Measurements from ENCODE around the gene CCK.

Gene CCK

DNA sequence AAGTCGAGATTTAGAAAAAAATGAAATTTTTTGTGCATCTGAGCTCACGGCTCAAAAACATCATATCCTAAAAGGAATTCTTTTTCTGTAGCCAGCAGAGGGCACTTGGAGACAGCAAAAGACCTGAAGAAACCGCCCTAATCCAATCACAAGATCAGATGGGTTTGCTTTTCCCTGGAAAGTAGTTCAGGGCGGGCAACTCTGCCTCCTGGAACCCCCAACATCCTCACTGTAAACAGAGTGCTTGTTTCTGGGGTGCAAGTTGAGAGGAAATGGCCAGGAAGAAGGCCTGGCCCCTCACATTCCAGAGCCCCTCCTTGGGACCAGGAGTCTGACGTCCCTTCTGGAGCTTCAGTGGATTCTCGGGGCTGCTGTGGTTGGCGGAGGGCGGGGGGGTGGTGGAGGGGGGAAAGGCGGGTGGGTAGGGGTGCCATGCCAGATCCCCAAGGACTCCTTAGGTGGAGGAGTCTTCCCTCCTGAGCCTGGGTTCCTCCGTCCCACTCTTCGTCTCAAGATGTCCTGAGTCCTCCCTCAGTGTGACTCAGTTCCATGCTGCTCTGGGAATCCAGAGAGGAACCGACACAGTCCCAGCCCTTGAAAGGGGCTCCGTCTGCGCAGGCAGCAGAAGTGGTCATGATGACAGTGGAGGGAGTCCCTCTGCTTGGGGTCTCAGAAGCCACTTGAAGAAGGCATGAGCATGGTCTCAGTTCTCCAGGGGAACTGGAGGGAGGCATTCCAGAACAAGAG, 35.9 kb downstream of the CCK start:
- intact Hi-C loops (cut with DNase I), result loop anchor here (5.0 to 10.0 kb wide), 2 partner anchors 212 to 305 kb away; no protein-coding TSS in a partner anchor
- DNase-seq, result peak in 18 of 42 donors; percentile 15 to 65 (median 46)

DNA sequence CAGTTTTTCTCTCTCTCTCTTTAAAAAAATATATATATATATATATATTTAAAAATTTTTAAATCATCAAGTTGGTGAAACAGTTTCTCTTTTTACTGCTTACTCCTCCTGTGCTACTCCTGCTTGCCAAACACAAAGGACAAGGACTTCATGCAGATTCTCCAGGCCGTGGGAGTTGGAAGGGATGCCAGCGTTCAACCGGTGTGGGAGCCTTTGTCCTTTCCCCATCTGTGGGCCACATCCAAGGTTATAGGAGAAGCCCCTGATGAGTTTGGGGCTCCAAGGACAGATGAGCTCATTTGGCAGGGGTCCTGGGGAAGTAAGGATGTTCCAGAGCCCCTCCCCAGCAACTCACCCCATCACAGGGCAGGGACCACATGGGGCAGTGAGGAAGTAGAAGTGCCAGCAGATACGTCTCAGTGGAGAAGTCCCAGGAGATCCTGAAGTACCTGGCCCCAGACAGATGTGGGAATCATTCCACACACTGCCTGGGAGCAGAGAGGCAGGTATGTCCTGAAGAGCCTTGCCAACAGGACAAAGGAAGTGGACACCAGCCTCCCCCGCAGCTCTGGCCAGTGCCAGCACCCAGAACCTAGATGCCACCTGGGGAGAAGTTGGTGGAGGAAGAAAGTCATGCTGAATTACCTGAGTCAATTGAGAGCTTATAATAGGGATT, 36.6 kb downstream of the CCK start:
- no peak for DNase-seq
- intact Hi-C loops (cut with DNase I), result no loop called here

DNA sequence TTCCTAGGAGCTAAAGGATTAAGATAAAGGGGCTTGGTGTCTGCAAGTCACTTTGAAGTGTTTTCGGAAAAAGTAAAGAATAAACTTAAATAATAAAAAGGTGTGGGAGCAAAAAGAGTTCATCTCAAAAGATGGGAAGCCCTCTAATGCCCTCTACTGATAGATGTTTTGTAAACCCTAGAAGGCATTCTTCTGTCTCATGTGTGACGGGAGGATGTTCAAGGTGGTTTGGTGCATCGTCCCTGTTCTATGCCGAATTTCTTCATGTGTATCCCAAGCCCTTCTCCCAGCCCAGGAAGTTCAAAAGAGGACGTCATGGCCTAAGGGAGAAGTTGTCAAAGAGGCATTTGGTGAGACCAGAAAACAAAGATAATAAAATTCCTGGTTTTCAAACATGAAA, 37.2 kb downstream of the CCK start:
- intact Hi-C loops (cut with DNase I), result no loop called here
- no peak for DNase-seq

DNA sequence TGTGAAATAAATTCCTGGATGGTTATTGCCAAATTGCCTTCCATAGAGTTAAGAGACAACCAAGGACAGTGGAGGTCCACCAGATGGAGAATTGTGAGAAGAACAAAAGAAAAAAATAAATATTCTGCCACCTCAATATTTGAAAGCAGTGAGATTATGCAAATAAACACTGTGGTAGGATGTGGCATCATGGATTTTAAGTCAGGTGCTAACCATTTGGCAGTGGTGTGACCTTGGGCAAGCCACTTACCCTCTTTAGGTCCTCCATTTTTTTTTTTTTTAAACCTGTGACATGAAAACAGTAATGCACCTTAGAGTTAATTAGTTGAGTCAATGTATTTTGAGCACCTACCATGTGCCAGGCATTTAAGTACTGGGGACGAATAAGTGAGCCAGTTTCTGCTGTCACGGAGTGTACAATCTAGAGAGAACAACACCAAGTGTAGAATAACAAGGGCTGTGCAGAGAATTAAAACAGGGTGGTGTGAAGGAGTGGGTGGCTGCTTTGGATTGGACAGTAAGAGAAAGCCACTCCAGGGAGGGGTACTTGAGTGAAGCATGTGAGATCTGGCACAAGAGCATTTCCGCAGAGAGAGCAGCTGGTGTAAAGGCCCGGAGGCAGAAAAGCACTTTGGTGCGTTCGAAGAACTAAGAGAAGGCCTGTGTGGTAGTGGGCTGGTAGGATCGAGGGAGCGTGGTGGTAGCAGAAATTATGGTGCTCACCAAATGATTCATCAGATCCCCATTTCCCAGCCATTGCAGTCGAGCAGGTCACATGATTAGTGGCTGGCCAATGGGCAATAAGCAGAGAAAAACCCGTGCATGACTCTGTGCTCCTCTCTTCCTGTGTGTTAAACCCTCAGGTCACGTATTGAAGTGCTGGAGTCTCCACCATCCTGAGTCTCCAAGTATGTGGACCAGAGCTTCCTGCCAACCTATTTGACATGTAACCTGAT, 39.2 kb downstream of the CCK start:
- intact Hi-C loops (cut with DNase I), result no loop called here
- no peak for DNase-seq

DNA sequence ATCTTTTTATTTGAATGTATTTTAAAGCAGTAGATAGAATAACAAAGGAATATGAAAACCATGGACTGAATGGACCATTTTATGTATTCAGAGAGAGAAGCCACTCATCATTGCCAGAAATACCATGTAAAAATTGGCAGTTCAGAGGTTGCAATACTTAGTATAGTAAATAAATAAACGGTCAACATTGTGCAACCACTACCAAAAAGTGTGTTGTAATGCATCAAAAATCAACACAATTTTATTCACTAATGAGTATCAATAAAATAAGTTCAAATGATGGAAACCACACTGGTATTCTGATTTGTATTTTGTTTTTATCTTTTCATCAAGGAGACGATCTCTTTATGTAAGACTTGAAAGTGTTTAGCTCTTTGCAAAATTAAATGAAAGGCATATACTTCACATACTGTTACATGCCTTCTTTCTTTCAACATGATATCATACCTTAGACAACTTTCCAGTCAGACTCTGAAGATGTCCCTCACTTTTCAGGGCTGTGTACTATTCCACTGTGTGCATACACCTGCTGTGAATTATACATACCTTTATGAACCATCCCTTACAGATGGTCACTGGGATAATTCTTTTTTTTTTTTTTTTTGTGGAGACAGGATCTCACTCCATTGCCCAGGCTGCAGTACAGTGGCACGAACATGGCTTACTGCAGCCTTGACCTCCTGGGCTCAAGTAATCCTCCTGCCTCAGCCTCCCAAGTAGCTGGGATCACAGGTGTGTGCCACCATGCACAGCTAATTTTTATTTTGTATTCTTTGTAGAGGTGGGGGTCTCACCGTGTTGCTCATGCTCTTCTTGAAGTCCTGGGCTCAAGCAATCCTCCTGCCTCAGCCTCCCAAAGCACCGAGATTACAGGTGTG, 40.3 kb downstream of the CCK start:
- no peak for DNase-seq
- intact Hi-C loops (cut with DNase I), result no loop called here

DNA sequence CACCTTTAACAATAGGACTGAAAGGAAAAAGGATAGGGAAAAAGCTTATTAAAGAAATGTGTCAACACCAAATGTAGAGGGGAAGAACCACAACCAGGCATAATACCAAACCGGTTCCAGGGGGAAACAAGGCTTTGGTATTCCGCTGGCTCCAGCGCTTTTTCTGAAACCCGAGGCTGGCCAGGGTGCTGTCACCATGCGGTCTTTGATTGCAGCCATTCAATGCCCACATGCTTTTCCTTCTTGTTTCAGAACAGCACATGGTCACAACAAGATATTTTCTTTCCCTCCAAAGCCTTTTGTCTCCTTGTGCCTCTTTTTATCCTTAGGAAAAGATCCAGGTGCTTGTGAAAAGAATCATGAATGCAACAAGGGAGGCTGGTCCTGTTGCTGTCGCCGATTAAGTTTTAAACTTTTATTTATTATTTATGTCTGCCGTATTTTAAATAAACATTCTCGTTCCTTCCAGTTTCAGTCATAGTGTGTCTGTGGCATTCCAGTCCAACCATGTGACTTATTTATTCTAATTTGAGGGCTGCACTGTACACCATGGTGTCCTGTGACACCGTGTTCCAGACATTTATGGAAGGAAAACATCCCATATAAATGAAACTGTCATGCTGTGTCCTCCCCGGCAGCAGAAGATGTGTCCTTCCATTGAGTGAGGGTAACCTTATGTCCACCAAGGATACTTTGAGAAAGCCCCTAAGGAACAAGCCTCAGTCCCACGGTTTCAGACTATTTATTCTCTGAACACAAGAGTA, 41.1 kb downstream of the CCK start:
- intact Hi-C loops (cut with DNase I), result no loop called here
- DNase-seq, result no peak

DNA sequence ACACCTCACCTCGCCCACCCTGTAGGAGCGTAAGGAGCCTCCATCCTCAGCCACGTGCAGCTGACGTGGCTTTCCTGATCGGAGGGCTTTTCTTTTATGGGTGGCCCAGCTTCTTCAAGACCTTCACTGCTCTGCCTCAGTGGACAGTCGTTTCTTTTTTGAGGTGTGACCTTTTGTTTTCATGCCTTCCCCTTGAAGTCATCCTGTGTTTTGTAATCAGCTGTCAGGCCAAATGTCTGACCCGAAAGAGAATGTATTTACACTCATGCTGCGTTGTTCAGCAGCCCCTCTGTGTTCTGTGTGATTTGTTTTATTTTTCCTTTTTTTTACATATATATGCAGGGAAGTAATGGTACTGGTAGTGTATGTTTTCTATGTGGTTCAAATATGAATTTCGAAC, 41.8 kb downstream of the CCK start:
- no peak for DNase-seq
- intact Hi-C loops (cut with DNase I), result no loop called here

DNA sequence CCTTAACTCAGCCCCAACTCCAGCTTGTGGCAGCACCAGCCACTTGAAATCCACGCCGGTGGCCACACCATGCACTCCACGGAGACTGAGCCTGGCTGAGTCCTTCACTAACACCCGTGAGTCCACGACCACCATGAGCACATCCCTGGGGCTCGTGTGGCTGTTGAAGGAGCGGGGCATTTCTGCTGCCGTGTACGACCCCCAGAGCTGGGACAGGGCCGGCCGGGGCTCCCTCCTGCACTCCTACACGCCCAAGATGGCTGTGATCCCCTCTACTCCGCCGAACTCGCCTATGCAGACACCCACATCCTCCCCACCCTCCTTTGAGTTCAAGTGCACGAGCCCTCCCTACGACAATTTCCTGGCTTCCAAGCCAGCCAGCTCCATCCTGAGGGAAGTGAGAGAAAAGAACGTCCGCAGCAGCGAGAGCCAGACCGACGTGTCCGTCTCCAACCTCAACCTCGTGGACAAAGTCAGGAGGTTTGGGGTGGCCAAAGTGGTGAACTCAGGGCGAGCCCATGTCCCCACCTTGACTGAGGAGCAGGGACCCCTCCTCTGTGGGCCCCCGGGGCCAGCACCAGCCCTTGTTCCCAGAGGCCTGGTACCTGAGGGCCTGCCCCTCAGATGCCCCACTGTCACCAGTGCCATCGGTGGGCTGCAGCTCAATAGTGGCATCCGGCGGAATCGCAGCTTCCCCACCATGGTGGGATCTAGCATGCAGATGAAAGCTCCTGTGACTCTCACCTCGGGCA, 42.9 kb downstream of the CCK start:
- DNase-seq, result no peak
- intact Hi-C loops (cut with DNase I), result no loop called here

DNA sequence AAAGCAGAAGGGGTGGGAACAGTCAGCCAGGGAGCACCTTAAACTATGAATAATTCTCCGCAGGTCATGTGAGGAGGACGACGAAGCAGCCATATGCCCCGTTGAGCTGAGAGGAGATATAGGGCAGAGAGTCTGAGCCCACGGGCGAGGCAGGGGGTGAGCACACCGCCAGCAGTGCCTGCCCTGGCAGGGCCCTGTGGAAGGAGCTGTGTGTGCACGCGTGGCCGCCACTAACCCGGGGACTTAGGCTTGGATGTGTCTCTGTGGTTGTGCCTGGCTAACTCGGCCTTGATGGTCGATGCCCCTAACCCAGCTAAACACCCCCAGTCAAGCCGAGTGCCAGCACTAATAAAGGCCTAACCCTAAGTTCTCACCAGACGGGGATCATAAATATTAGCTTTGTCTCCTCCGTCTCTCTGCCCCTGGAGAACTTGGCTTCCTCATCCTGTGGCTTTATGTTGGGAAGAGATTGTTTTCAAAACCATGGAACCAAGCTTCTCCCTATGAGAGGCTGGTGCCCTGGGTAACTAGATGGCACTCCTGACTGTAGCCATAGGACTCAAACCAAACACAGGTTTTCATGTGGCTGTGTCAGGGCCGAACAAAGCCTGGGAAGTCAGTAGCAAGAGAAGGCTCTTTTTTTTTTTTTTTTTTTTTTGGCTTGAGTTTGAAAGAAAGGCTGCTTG, 45.4 kb downstream of the CCK start:
- intact Hi-C loops (cut with DNase I), result no loop called here
- DNase-seq, result no peak

DNA sequence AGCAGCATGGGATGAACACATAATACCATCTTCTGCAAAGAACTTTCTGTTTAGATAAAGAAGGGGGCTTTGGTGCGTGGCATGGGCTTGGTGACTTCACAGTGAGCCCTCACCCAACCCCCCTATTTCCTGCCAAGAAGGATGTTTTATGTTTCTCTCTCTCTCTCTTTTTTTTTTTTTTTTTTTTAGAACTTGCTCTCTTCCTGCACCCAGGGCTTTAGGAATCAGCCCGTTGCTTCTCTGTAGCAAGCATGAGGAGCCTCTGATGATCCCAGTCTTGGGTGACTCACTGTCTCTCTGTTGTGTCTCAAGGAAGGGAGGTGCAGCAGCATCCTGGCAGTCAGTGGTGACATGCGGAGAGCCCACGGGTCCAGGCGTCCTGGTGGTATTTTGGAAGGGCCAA, 49.1 kb downstream of the CCK start:
- intact Hi-C loops (cut with DNase I), result no loop called here
- DNase-seq, result peak in 3 of 42 donors; percentile 39 to 64 (median 53)

DNA sequence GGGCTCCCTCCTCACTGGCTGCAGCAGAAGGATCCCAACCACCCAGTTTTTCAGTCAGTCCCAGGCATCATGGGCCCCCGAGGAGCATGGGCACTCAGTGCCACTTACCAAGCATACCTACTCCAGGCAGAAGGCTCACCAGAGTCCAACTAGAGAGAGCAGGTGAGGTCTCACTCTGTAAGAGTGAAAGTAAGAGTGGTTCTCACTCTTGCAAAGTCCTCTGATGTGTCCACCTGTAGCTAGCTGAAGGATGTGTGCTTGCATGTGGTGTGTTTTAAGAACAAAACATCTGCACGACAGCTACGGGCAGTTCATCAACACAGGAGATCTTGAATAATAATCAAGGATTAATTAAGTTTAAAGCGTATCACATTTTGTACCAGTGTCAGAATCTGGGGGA, 49.7 kb downstream of the CCK start:
- DNase-seq, result no peak
- intact Hi-C loops (cut with DNase I), result no loop called here

DNA sequence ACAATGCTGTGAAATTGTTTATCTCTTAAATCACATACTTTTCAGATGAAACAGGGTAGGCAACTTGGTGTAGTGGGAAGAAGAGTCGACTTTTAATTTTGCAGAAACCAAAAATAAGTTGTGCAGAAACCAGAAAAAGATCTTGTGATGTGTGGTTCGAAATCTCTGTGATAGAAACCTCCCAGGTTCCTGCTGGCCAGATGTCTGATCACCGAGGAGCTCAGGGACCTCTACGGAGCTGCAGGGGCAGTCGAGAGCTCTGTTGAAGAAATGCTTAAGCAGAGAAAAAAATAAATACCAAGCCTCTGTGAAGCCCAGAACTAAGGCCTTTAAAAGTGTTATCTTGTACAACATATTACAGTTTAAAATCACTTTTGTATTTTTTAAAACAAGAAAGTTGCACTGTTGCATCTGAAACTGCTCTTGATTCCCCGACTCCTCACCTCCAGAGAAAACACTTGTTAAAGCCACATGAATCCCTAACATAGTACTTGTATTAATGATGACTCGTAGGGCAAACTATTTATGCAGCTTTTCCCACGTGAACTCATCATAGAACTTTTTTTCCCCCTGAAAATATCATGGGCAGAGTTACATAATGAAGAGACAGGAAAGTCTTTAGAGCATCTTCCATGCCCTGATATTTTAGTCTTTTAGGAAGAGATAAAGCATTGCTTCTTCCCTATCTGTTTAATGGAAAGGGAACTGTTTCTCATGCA, 51.3 kb downstream of the CCK start:
- intact Hi-C loops (cut with DNase I), result no loop called here
- no peak for DNase-seq

DNA sequence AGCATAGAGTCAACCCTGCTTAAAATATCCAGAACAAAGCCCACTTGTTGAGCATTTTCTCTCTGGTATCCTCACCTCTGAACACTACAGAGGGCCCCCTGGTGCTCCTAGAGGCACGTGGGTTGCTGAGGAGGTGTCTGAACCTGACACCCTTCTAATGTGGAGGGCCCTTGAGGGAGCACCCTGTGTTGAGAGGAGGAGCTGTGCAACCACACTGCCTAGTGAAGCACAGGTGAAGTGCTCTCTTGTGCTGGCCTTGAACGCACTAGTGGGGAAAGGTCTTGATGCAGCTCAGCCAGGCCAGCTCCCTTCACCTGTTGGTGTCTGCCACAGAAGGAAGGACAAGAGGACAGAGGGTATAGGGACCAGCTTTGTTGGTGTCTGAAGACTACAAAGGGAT, 51.9 kb downstream of the CCK start:
- intact Hi-C loops (cut with DNase I), result no loop called here
- DNase-seq, result no peak

DNA sequence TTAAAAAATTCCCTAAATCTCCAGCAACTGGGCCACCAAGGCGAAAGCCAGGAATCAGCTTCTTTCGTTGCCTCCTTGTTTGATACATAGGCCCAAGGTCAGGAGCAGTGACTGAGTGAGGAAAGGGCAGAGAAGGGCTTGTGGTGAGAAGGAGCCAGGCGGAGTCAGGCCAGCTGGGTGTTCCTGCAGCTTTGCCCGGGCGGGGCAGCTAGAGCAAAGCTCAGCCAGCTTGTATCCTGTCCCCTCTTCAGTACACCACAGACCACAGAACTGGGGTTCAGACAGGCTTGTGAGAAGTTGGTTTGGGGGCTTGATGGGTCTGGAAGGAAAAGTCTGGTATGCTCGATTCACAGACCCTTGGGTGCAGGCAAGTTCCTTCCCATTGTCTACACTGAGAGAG, 52.6 kb downstream of the CCK start:
- no peak for DNase-seq
- intact Hi-C loops (cut with DNase I), result no loop called here

DNA sequence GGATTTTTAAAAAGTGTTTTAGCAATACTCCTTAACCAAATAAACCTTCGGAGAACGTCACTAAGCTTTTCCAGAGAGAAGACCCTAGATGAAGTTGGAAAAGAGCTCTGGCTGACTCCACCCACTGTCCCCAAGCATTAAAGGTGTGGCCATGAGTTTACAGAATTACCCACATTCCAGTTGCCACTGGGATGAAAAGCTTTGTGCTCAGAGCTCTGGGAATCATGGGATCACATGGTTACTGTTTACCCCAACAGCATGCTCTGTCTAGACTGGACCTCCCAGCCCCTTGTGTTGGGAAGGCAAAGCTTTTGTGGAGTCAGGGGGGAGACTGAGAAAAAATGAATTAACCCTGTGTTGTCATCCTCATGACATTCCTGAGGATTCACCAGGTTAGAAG, 55.3 kb downstream of the CCK start:
- no peak for DNase-seq
- intact Hi-C loops (cut with DNase I), result no loop called here

DNA sequence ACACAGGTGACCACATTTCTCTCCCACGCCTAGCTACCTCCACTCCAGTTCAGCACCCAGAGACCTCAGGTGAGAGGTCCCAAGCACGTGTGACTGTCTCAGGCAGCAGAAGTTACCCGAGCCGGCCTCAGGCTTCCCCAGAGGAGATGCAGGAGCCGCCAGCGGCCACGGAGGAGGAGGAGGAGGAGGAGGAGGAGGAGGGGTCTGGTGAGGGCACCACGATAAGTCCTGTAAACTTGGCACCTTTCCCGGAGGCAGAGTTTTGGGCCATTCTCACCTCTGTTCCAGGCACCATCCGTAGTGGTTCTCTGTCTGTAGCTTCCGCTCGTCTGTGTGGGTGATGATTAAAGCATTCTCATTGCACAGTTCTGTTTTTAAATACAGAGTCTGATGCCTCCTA, 56.1 kb downstream of the CCK start:
- intact Hi-C loops (cut with DNase I), result no loop called here
- no peak for DNase-seq

Measured in head of caudate nucleus (tissue), 42 donors.